Stimulated activated naive CD8-positive, alpha-beta T cell treated with anti-CD3 and anti-CD28 coated beads, Interleukin-15, Interleukin-2, amounts not matched to agents 100 ng/mL and 50 ng/mL, for 24 hours (primary cell): ENCODE data around the gene UST.
"Not testable (repeated sequence)": the region's sequence is repeated elsewhere in the genome, so short reads cannot be mapped to it uniquely, and the experiment has no call there.

Experiments
- H3K27ac Mint-ChIP-seq: one replicate; pipeline ENCODE4 v1.8.0; 2021; ENCODE audit warnings: mild to moderate bottlenecking, mixed read lengths
- H3K27me3 Mint-ChIP-seq: one replicate; pipeline ENCODE4 v1.8.0; 2021; ENCODE audit warnings: mixed read lengths
- H3K36me3 Mint-ChIP-seq: one replicate; pipeline ENCODE4 v1.8.0; 2021; ENCODE audit warnings: low read depth, mixed read lengths
- H3K4me1 Mint-ChIP-seq: one replicate; pipeline ENCODE4 v1.8.0; 2021; ENCODE audit warnings: low read depth, mixed read lengths
- H3K4me3 Mint-ChIP-seq: one replicate; pipeline ENCODE4 v1.8.0; 2021; ENCODE audit warnings: mild to moderate bottlenecking, mixed read lengths
- H3K9me3 Mint-ChIP-seq: one replicate; pipeline ENCODE4 v1.8.0; 2021; ENCODE audit warnings: mixed read lengths

Gene UST

GRCh38 chr6:148965287-148965686 is 218.5 kb downstream of the UST start:
- H3K36me3 Mint-ChIP-seq: no peaks in the 10 kb centered on the region
- H3K4me1 Mint-ChIP-seq: no peaks in the 10 kb centered on the region
- no peaks in the 10 kb centered on the region for H3K27me3 Mint-ChIP-seq
- H3K4me3 Mint-ChIP-seq: no peak overlapping the region
- no peaks in the 10 kb centered on the region for H3K9me3 Mint-ChIP-seq
- H3K27ac Mint-ChIP-seq: no peak overlapping the region

GRCh38 chr6:148967011-148967520 is 220.2 kb downstream of the UST start:
- no peaks in the 10 kb centered on the region for H3K4me1 Mint-ChIP-seq

GRCh38 chr6:148967541-148967956 is 220.7 kb downstream of the UST start:
- no peak overlapping the region for H3K4me3 Mint-ChIP-seq
- peaks cover 14% of the 10 kb centered on the region for H3K27me3 Mint-ChIP-seq
- no peaks in the 10 kb centered on the region for H3K36me3 Mint-ChIP-seq
- no peaks in the 10 kb centered on the region for H3K9me3 Mint-ChIP-seq
- H3K4me1 Mint-ChIP-seq: no peaks in the 10 kb centered on the region
- no peak overlapping the region for H3K27ac Mint-ChIP-seq

More at GRCh38 chr6:148967011-148967520, 220.2 kb downstream of the UST start:
- Mint-ChIP-seq H3K36me3 (no peaks in the 10 kb centered on the region), H3K27me3 (peaks cover 13% of the 10 kb centered on the region), H3K4me3 (no peak overlapping the region), H3K9me3 (no peaks in the 10 kb centered on the region), H3K27ac (no peak overlapping the region)

- Mint-ChIP-seq H3K27me3 (peaks cover 14% of the 10 kb centered on the region), H3K4me3 (no peak overlapping the region), H3K4me1 (no peaks in the 10 kb centered on the region), H3K27ac (no peak overlapping the region), H3K36me3 (no peaks in the 10 kb centered on the region), H3K9me3 (no peaks in the 10 kb centered on the region)
Observed at GRCh38 chr6:148968771-148969602, 222.2 kb downstream of the UST start.

- Mint-ChIP-seq H3K27me3 (peaks cover 14% of the 10 kb centered on the region), H3K27ac (no peak overlapping the region), H3K4me1 (no peaks in the 10 kb centered on the region), H3K4me3 (no peak overlapping the region), H3K36me3 (no peaks in the 10 kb centered on the region), H3K9me3 (no peaks in the 10 kb centered on the region)
Observed at GRCh38 chr6:148969603-148970061, 222.8 kb downstream of the UST start.

- no peak overlapping the region for H3K27ac Mint-ChIP-seq
- no peak overlapping the region for H3K4me3 Mint-ChIP-seq
- no peaks in the 10 kb centered on the region for H3K36me3 Mint-ChIP-seq
- no peaks in the 10 kb centered on the region for H3K9me3 Mint-ChIP-seq
- H3K4me1 Mint-ChIP-seq: no peaks in the 10 kb centered on the region
- peaks cover 21% of the 10 kb centered on the region for H3K27me3 Mint-ChIP-seq
Observed at GRCh38 chr6:148971031-148971927, 224.4 kb downstream of the UST start.

GRCh38 chr6:148972481-148972880 is 225.7 kb downstream of the UST start:
- Mint-ChIP-seq H3K27ac (no peak overlapping the region), H3K9me3 (no peaks in the 10 kb centered on the region), H3K36me3 (no peaks in the 10 kb centered on the region), H3K27me3 (peaks cover 21% of the 10 kb centered on the region), H3K4me1 (no peaks in the 10 kb centered on the region), H3K4me3 (no peak overlapping the region)

- Mint-ChIP-seq H3K4me3 (no peak overlapping the region), H3K27ac (no peak overlapping the region), H3K36me3 (no peaks in the 10 kb centered on the region), H3K4me1 (no peaks in the 10 kb centered on the region), H3K9me3 (no peaks in the 10 kb centered on the region), H3K27me3 (peaks cover 21% of the 10 kb centered on the region)
Observed at GRCh38 chr6:148973538-148974208, 226.8 kb downstream of the UST start.

GRCh38 chr6:148974351-148974750 is 227.5 kb downstream of the UST start:
- no peaks in the 10 kb centered on the region for H3K36me3 Mint-ChIP-seq
- no peak overlapping the region for H3K27ac Mint-ChIP-seq
- peaks cover 21% of the 10 kb centered on the region for H3K27me3 Mint-ChIP-seq
- H3K4me3 Mint-ChIP-seq: no peak overlapping the region
- no peaks in the 10 kb centered on the region for H3K4me1 Mint-ChIP-seq
- H3K9me3 Mint-ChIP-seq: no peaks in the 10 kb centered on the region

GRCh38 chr6:148978298-148978697 is 231.5 kb downstream of the UST start:
- not testable (repeated sequence) for H3K4me1 Mint-ChIP-seq, H3K9me3 Mint-ChIP-seq, H3K4me3 Mint-ChIP-seq, H3K36me3 Mint-ChIP-seq, H3K27me3 Mint-ChIP-seq, H3K27ac Mint-ChIP-seq

- H3K27ac Mint-ChIP-seq: no peak overlapping the region
Observed at GRCh38 chr6:148979014-148979901, 232.4 kb downstream of the UST start.

GRCh38 chr6:148980234-148980633 is 233.4 kb downstream of the UST start:
- Mint-ChIP-seq H3K4me3 (no peak overlapping the region), H3K4me1 (no peaks in the 10 kb centered on the region), H3K36me3 (no peaks in the 10 kb centered on the region), H3K9me3 (no peaks in the 10 kb centered on the region), H3K27me3 (peaks cover 6% of the 10 kb centered on the region), H3K27ac (no peak overlapping the region)

More at GRCh38 chr6:148979014-148979901, 232.4 kb downstream of the UST start:
- no peaks in the 10 kb centered on the region for H3K9me3 Mint-ChIP-seq
- H3K36me3 Mint-ChIP-seq: no peaks in the 10 kb centered on the region
- H3K4me1 Mint-ChIP-seq: no peaks in the 10 kb centered on the region
- H3K4me3 Mint-ChIP-seq: no peak overlapping the region
- peaks cover 7% of the 10 kb centered on the region for H3K27me3 Mint-ChIP-seq

GRCh38 chr6:148981515-148981914 is 234.7 kb downstream of the UST start:
- Mint-ChIP-seq H3K4me1 (no peaks in the 10 kb centered on the region), H3K27ac (no peak overlapping the region), H3K9me3 (no peaks in the 10 kb centered on the region), H3K27me3 (no peaks in the 10 kb centered on the region), H3K4me3 (no peak overlapping the region), H3K36me3 (no peaks in the 10 kb centered on the region)
